Stimulated activated CD4-positive, alpha-beta T cell treated with anti-CD3 and anti-CD28 coated beads, Interleukin-15, amount 100 ng/mL, for 24 hours (primary cell): ENCODE data around the gene LINC01488.

Experiments
- DNase-seq: peaks from one replicate; pipeline ENCODE4 v3.0.0-alpha.2; 2020

Gene LINC01488

DNA sequence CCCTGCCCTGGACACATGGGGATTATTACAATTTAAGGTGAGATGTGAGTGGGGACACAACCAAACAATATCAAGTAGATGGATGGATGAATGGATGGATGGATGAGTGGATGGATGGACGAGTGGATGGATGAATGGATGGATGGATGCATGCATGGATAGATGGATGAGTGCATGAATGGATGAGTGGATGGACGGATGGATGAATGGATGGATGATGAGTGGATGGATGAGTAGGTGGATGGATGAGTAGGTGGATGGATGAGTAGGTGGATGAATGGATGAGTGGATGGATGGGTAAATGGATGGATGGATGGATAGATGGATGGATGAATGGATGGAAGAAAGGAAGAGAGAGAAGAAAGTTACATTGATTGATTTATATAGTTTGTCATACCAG lies 859 bp downstream of the LINC01488 start:
- DNase-seq: no peak

DNA sequence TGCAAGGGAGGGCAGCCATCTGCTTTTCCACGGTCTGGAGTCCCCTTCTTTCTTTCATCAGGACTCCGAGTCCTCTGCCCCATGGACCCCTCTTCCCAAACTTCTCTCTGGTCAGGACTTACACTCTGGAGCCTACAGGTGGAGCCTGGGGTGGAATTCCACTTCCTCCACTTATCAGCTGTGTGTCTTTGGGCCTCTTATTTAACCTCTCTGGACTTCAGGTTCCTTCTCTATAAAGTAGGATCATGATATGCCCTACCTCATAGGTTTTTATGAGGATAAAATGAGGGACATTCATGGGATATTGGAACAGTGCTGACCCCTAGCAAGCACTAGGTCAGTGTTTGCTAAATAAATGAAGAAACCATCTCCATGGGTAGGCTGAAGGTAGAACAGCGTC lies 1.7 kb downstream of the LINC01488 start:
- DNase-seq: no peak

DNA sequence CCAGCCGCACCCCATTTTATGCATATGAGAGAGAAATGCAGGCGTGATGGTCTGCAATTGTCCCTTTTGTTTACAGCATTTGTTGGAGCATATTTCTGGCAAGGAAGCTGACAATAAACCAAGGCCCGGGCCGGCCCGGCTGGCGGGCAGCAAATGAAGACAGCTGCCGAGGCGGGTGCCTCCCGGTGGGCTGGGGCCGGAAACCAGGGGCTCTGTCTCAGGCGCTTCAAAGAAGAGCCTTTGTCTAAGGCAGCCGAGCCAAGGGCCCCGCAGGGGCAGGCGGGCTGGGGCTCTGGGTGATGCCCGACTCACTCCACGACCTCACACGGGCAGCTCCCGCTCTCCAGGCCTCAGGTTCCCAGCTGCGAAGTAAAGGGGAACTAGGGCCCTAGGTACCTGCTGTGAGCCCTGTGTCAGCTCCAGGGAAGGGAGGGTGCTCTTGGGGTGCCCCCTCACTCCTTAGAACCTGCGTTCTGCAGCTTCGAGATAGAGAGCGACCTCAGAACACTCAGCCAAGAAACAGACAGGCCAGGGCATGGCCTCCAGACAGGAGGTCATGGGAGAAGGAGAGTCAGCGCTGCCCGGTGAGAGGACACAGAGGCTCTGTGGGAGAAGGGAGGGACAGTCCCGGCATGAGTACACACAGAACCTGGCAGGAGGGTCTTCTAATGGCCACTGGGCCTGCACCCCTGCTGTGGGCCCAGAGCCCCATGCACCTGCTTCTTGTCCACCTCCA lies 2.4 kb downstream of the LINC01488 start:
- DNase-seq: no peak

DNA sequence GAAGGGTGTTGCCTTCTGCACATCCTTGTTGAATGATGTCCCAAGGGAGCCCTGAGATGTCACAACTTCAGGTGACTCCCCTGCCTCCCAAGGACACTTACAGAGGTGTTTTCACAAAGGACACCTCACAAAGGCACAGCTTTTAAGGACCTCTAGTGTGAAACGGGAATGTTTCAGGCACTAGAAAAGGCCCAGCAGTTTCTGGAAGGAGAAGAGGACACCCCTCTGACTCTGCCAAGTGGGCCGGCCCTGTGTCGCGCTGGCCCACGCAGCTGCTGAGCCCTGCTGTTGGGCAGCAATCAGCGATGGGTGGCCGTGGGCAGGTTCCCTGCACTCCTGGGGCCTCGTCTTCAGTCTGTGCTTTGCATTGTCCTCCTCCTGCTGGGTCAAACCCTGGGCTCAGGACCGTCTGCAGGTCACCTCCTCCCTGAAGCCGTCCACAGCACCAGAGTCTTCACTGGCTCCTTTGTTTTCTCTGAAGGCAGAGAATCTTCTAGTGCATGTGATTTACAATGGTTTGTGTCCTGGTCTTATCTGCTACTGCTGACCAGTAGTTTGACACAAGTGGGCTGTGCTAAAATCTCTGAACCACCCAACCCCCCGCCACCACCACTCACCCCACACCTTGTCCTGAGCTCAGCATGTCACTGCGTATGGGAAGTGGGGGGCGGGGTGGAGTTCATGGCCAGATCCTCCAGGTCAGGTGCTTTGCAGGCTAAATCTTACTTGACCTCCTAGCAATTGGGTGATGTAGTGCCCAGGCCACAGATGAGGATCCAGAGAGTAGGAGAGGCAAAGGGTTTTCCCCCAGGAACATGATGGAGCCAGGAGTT lies 3.2 kb downstream of the LINC01488 start:
- no peak for DNase-seq

DNA sequence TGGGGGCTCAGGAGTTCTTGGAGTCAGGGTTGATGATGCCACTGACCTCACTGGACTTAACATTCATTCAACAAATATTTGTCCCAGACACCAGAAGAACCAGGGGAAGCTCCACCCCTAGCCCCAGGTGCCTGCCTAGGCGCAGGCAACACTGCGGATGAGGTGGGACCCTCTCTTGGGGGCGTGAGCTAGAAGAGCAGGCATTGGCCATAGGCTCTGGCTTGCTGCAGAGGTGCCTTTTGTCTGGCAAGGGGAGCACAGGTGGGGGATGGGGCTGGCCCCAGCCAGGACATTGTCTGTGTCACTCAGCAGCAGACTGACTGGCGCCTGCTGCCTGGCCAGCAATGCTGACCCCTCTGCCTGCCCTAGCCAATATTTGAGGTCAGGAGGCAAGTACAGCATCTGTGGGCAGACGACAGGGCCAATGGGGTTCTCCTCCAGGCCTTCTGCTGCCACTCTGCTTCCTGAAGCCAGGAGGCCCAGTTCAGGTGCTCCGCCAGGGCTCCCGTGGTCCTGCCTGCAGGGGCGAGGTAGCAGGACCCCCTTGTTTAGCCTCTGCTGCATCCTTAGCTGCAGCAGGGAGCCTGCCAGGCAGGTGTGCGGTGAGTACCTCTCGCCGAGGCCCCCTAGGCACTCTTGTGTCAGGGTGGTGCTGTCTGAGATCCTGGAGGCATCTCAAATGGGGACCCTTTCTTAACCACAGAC lies 4.0 kb downstream of the LINC01488 start:
- DNase-seq: no peak

DNA sequence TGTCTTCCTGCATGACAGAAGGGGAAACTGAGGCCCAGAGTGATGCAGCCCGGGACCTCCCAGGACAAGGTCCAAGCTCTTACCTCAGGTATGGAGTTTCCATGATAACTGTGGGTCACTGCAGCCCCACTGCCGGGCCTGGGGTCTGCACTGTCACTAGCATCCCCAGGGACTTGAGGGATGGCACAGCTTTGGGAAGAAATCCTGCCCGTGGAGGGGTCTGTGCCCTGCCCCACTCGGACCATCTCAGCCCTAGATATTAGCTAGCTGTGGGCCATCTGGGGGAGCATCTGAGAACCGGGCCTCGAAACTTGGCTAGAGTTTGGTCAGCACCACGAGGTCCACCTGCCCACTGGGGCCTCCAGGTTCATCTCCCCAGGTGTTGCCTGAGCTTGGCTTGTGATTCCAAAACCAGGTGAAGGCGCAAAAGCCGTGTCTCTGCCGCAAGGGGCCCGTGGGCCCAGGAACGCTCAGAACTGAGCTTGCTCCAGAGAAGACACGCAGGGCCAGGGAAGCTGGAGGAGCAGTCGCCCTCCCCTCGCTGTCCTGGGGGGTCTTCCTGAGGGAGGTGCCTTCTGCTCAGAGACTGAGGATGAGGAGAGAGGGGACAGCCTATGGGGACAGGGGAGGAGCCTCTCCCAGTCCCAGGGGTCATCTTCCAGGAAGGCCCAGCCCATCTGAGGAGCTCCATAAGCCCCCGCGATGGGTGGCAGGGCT lies 4.8 kb downstream of the LINC01488 start:
- DNase-seq: no peak

DNA sequence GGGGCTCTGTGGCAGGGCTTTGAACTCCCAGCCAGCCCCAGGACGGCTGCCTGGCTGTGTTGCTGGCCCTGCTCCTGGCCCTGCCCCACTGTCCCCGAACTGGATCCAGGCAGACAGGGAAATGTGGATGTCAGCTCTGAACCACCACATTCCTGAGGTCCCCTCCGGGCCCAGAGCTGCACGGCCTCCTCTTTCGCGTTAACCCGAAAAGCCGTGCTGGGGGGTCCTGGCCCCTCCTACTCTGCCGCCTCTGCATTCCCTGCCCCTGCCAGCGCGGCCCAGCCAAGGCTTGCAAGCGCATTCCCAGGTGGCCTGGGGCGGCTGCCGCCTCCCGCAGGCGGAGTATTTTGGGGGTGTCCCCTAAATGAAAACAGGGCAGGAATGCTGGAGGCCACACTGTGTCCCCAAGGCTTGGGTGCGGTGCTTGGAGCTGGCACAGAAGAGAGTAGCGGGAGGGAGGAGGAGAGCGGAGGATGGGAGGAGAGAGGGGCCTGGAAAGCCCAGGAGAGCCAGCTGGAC lies 5.4 kb downstream of the LINC01488 start:
- no peak for DNase-seq

DNA sequence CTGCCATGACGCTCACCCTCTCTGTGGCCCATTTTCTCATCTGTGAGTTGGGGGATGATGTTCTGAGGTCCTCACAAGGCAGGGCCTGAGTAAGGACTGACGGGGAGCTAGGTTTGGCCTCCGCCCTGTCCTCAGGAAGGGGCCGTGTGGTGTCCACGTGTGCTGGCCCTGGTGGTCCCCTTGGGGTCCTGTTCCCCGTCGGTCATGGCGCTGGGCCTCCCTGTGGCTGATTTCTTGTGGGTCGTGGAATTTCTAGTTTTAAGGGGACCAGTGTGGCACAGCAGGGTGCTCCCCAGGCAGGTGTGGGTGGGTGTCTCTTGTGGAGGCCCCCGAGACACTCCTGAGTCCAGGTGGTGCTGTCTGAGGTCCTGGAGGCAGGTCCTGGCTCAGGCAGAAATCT lies 5.9 kb downstream of the LINC01488 start:
- no peak for DNase-seq

DNA sequence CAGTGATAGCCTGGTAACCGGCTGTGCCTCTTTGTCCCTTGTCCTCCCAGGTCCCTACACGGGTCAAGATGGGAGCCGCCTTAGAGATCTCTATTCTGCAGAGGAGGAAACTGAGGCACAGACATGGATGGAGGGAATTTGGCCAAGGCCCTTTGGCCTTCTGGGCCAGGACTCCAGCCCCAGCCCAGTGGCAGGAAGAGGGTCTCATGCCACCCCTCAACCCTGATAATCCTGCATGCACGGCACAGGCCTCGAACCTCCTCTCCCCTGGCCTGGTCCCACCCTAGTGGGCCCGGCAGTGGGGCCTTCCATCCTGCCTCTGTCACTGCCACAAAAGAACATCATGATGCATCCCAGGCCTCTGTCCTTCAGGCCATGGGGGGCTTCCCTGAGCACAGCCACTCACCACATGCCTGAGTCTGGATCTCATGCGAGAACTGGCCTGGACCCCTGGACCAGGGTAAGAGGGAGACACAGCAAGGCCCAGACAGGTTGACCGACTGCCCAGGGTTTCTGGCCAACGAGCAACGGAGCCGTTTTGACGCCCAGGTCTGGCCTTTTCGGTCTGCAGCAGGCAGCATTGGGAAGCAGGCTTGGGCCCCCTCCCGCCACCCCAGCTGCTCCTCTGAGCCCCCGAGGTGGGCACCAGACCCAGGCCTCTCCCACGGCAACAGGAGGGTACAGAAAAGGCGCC lies 6.5 kb downstream of the LINC01488 start:
- no peak for DNase-seq

DNA sequence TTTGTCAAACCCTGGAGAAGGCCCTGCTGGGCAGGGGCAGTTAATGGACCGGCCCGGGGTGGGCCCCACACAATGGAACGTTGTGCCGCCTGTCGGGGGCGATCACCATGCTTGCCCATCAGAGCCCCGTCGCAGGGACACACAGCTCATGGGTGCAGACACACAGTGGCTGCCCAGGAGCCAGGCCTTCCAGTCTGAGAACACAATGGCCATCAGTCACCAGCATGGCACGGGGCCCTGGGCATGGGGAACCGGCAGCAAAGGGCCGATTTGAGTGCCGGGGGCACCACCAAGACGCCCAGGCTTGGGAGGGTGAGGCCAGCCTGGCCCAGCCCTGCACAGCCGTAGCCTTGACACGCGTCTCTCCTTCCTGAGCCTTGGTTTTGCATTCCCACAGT lies 7.1 kb downstream of the LINC01488 start:
- DNase-seq: no peak

DNA sequence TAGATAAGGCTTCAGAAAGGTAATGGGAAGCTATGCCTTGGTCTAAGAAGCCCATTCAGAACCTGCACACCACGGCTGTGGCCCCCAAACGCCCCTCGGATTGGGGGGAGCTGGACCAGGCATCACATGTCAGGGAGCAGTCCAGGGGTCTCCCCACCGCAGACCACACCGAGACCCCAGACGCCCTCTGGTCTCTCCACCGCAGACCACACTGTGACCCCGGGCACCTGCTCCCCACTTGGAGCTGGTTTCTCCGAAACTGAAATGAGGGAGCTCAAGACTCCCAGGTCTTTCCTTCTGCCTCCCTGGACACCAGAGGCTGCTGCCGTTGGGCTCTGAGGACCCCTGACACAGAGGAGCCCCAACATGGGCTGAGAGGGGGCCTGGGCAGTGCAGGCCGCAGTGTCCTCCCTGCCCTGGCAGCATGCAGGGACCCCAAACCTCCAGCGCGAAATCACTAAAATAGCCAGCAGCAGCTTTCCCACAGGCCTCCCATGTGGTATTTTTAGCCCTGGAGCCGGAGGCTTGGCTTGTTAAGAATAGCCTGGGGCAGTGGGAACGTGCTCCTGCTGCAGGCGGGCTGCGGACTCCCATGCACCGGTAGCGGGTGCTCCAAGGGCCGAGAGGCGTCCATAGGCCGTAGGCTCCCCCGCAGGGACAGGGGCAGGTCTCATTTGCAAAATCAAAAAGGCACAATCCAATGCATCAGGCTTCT lies 7.7 kb downstream of the LINC01488 start:
- no peak for DNase-seq

DNA sequence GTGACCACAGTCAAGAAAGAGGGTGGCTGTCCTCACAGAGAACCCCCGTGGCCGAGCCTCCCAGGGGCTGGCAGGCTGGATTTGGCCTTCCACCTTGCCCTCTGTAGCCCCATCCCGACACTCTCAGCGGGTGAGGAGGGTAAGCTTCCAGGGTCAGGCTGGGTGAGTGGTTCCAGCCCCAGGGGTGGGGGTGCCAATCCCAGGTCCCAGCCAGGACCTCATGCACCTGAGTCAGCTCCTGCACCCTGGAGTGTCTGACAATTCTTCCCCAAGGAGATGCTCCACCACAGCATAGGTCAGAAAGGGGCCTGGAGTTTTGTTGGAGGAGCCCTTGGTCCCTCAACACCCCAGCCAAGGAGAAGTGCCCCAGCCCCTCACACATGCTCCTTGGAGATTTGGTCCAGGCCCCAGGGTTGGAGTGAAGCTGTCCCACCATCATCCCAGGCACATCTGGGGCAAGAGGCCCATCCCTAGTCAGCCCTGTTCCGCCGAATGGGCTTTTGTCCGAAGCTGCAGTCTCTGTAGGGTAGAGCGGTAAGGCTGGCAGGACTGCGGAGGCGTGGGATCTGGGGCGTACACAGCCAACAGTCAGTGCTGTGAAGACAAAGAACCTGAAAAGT lies 8.4 kb downstream of the LINC01488 start:
- DNase-seq: no peak

DNA sequence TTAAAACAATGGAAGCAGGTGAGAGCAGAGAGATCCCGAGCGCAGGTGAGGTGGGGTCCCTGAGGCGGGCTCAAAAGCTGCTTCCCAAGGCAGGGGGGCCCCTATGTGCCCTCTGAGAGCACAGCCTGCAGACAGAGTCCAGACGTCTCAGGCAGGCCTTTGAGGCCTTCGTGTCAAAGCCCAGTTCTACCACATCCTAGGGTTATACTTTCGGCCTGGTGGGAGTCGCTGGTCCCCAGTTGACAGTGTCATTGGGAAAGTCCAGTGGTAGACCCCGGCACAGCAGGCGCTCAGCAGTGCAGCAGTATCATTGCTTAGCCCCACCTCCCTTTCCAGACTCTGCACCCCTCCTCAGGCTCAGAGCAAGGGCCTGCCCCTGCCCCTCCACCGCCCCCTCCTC lies 9.1 kb downstream of the LINC01488 start:
- no peak for DNase-seq

DNA sequence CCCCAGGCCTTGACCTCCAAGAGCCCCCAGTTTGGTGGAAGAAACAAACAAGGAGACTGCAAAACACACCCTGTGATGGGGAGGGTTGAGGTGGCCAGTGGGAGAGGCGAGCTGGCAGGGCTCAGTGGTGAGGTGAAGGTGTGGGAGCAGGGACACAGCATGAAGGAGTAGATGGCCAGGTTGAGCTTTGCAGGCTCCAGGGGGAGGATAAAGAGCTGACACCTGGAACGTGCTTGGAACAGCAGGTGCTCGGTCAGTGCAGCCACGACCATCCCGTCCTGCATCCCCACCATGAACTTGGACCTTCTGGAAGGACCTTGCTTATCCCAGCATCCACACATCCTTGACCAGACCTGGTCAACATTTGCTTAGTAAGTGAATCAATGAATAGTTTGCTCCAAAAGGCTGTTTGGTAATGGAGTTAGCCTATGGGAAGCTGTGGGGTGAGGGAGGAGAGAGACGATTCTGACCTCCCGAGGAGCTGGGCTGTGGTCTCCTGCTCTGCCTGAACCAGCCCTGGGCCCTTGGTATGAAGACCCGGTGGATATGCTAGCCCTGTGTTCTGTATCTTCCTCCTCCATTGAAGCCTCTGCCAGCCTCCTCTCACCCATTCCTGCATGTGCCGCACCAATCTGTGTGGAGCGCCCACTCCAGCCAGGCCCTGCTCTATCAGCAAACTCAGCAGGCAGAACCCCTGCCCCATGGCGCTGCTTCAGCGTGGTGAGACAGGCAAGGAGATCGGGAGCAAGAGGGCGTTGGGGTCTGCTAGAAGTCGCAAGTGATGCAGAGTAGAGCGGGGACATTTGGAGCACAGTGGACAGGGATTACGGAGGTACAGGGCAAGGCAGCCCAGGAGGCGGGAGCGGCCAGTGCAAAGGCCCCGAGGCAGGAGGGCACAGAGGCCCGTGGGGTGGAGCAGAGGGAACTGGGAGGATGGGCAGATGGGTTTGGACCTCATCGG lies 9.9 kb downstream of the LINC01488 start:
- DNase-seq: no peak

DNA sequence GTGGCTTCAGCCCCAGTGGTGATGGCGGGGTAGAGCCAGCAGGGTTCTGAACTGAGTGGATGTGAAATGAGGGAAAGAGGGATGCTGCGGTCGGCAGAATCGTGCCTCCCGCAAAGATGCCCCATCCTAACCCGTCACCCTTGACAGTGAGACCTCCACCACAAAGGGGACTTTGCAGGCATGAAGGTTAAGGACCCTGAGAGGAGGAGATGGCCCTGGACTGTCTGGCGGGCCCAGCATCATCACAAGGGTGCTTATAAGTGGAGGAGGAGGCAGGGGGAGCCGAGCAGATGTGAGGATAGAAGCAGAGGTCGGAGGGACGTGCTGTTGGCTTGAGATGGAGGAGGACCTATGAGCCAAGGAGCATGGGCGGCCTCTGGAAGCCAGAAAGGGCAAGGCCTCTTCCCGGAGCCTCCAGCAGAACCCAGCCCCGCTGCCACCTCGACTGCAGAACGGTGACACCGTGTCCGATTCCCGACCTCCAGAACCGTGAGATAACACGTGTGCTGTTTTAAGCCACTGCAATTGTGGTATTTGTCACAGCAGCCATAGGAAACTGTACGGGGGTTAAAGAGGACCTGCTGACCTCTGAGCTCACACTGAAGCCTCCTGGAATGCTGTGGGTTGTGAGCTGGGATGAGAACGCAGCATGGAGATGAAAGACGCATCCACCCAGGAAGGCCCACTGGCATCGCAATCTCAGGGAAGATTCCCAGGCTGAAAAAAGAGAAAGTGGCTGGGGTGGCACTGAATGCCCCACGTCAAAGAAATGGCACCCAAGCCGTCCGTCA lies 10.9 kb downstream of the LINC01488 start:
- DNase-seq: no peak

DNA sequence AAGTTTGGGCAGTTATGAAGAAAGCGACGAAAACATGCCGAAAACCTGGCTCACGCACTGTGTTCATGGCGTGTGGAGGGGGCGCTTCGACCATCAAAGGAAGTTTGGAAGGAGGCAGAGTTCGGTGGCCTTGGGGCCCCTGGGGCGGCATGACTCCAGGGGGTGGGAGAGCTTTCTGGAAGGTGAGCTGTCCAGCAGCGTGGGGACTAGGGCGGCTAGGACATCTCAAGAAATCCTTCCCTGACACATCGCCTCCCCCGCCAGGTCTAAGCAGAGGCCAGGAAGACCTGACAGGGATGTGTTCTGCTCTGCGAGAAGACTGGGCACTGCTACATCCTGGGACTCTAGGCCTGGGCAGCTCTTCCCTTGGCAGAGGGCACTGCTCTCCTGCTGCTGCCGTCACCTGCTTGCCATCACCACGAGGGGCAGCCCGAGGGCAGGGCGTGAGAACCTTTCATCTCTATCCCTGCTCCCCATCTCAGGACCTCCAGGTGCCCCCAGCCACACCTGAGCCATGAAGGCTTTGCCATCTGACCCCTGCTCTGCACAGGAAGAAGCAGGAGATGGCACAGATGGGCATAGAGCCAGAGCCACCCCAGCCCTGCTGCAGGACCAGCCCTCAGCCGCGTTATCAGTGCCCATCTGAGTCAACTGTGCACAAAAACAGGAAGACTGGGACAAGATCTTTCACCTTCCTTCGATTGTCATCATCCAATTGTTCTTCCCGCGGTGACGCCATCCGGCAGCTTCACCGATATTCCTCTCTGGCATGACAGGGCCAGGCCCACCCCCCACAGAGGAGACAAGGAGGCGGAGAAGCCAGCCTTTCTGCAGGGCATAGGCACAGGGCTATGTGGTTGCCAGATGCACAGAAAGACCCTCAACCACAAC lies 12.7 kb downstream of the LINC01488 start:
- no peak for DNase-seq

DNA sequence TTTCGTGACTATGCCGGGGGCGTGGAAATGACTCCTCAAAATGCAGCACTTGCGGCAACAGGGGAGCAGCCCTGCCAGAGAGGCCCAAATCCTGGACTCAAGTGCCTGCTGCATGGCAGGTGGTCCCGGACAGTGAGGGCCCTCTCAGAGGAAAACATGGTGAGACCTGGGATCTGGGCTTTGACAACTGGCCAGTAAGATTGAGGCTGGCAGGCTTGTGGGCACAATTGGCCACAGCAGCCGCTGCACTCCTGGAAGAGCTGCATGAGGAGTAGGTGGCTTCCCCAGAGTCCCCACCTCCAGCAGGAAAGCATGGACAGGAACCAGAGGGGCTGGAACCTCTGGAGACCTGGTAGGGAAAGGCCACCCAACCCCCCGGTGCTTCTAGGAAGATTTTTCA lies 13.4 kb downstream of the LINC01488 start:
- DNase-seq: no peak
